HUES6 (cell line): ENCODE results near the gene DCLK2.

ENCODE experiments used
- H3K27ac ChIP-seq: 2 replicates; pipeline ENCODE4 v1.7.0; 2013; ENCODE audit warnings: low read depth, mild to moderate bottlenecking, low read length, inconsistent platforms
- H3K27me3 ChIP-seq: 2 replicates; pipeline ENCODE4 v1.6.1; 2013; ENCODE audit warnings: low read length; ENCODE audit not compliant: control insufficient read depth, insufficient read depth
- H3K36me3 ChIP-seq: 2 replicates; pipeline ENCODE4 v1.6.1; 2013; ENCODE audit warnings: low read length; ENCODE audit not compliant: control insufficient read depth, insufficient read depth
- H3K4me1 ChIP-seq: 2 replicates; pipeline ENCODE4 v1.6.1; 2013; ENCODE audit warnings: low read length; ENCODE audit not compliant: control insufficient read depth, insufficient read depth
- H3K4me3 ChIP-seq: 2 replicates; pipeline ENCODE4 v1.5.1; 2013; ENCODE audit warnings: low read depth, low read length
- H3K9ac ChIP-seq: one replicate; pipeline ENCODE4 v1.6.1; 2013; ENCODE audit warnings: mild to moderate bottlenecking, low read length
- H3K9me3 ChIP-seq: 2 replicates; pipeline ENCODE4 v1.6.1; 2013; ENCODE audit warnings: low read depth, low read length; ENCODE audit not compliant: control insufficient read depth, insufficient read depth

Gene DCLK2

DNA sequence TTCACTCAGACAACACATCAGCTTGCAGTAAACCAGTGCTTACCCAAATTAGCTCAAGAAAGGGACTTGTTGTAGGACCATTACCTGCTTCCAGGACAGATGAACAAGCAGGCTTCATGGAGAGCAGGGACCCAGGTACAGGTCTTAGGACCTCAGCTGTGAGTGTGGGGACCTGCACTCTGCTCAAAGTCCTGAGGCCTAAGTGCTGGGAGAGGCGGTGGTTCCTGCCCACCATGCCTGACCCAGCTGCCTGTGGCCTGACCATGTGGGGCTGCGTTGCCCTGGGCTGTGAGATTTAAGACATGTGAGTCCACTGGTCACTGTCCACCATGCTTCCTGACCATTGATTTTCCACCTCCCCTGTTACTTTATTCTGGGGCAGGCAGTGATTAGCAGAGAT lies 140.2 kb downstream of the DCLK2 start:
- no peaks in the 10 kb centered on the region for H3K9me3 ChIP-seq
- H3K27me3 ChIP-seq = no peaks in the 10 kb centered on the region

DNA sequence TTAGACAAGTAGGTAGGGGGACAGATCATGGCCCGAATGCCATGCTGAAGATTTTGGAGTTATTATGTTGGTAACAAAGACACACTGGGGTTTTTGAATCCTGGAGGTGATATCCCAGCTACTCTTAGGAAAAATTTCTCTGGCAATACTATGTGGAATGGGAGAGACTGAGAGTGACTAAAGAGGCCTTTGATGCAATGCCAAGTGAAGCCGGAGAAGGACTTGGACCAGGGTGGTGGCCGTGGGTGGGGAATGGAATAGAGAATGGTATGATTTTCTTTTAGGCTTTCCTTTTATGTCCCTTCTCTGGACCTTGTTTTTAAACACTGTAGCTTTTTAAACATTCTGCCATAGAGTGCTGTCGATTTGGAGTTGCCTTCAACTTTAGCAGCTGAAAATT lies 141.6 kb downstream of the DCLK2 start:
- no peaks in the 10 kb centered on the region for H3K36me3 ChIP-seq
- H3K9me3 ChIP-seq = no peaks in the 10 kb centered on the region
- peaks cover 18% of the 10 kb centered on the region for H3K4me1 ChIP-seq
- no peaks in the 10 kb centered on the region for H3K27me3 ChIP-seq
- H3K4me3 ChIP-seq = no peak overlapping the region
- no peak overlapping the region for H3K27ac ChIP-seq
- no peak overlapping the region for H3K9ac ChIP-seq

More for the DNA sequence above, 140.2 kb downstream of the DCLK2 start:
- Histone ChIP-seq H3K36me3 (no peaks in the 10 kb centered on the region), H3K4me3 (no peak overlapping the region), H3K9ac (no peak overlapping the region), H3K4me1 (peaks cover 15% of the 10 kb centered on the region), H3K27ac (no peak overlapping the region)

DNA sequence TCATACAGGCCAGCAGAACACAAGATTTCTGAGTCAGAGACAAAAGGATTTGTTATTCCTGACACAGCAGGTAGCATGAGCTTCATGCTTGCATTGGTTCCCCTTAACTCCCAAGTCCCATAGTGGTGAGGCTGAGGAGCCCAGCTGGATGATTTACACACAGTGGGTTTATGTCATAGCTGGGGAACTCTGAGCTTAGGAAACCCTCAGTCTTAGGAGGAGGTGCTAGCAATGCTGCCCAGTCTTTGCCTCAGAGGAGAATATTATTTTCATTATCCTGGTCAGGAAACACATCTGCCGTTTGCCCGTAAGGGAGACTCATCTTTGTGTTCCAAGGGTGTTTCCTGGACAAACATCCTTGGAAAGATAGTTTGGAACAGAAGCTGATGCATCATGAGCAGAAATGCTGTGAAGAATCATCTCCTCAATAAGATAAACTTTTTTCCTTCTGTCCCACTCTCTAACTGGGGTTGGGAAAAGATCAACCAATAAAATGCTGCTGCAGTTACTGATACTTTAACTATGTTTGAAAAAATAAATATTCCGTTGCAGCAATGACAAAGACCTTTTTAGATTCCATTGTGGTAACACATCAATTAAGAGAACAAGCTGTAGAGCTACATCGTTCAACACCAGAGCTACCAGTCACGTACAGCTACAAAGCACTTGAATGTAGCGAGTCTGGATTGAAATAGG lies 146.8 kb downstream of the DCLK2 start:
- Histone ChIP-seq H3K27me3 (no peaks in the 10 kb centered on the region), H3K4me1 (peaks cover 9% of the 10 kb centered on the region), H3K9ac (no peak overlapping the region), H3K9me3 (no peaks in the 10 kb centered on the region), H3K4me3 (no peak overlapping the region), H3K36me3 (no peaks in the 10 kb centered on the region), H3K27ac (no peak overlapping the region)

DNA sequence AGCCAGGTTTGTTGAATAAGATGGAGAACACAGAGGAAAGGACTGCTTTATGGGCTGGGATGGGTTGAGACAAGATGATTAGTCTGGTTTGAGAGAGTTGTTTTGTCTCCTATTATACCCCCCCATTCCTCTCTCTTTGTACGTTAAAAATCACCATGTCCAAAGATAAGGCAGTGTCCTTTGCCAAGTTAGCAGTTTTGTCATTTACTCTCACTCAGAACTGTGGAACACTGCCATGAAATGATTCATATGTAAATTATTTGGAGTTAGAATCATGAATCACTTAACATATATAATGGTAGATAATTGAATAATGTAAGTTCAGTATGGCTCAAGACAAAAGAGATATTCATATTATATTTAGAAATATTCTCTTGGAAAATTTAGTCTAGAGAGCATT lies 151.3 kb downstream of the DCLK2 start:
- no peaks in the 10 kb centered on the region for H3K36me3 ChIP-seq
- H3K27ac ChIP-seq = no peak overlapping the region
- no peaks in the 10 kb centered on the region for H3K9me3 ChIP-seq
- H3K9ac ChIP-seq = no peak overlapping the region
- H3K4me1 ChIP-seq = peaks cover 15% of the 10 kb centered on the region
- no peaks in the 10 kb centered on the region for H3K27me3 ChIP-seq
- H3K4me3 ChIP-seq = no peak overlapping the region

DNA sequence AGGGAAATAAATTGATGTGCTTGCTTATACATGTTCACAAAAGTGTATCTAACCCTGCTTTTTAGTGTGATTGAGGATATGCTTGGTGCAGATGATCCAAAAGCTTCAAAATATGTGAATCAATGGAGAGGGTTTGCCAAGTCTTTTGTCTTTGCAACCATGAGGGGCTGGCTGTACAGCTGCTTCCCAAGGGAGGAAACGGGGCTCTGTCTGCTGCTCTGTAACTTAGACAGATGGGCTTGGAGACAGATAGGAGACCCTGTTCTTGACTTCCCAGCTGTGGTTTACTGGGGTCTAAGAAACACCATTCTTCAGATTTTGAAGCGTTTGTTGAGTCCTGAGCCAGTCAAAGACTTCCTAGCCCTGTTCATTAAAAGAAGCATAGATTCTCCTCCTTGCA lies 152.3 kb downstream of the DCLK2 start:
- Histone ChIP-seq H3K36me3 (no peaks in the 10 kb centered on the region), H3K4me1 (peaks cover 8% of the 10 kb centered on the region; the same call in 1 of the 2 replicates), H3K4me3 (no peak overlapping the region), H3K27ac (no peak overlapping the region), H3K27me3 (no peaks in the 10 kb centered on the region), H3K9ac (no peak overlapping the region), H3K9me3 (no peaks in the 10 kb centered on the region)

DNA sequence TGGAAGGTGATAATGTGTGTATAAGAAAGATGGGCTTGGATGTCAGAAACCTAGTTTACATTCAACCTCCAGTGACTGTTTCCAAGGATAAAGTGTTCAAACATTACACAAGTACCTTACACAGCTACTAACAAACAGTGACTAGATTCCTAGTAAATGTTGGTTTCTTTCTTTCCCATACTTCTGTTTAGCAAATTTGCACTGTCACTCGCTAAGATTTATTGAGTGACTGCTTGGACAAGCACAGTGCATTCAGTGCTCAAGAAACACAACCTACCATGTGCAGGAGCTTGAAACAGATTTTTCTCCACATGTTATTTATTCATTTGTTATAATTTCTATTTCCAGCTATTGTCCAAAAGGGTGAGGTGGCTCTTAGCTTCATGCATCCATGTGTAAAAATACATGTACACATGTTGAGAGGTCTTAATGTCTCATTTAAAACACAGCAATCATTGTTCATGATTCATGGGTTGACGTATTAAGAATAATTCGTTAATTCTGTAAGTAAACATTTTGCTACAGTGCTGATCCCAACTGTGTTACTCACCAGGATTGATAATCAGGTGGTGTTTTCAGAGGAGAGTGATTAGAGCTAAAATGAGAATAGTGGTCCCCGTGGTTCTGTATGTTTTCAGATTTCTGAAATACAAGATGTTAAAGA lies 153.0 kb downstream of the DCLK2 start:
- Histone ChIP-seq H3K27me3 (no peaks in the 10 kb centered on the region), H3K9me3 (no peaks in the 10 kb centered on the region), H3K27ac (no peak overlapping the region), H3K36me3 (no peaks in the 10 kb centered on the region), H3K4me1 (peaks cover 12% of the 10 kb centered on the region; the same call in 1 of the 2 replicates), H3K9ac (no peak overlapping the region), H3K4me3 (no peak overlapping the region)

DNA sequence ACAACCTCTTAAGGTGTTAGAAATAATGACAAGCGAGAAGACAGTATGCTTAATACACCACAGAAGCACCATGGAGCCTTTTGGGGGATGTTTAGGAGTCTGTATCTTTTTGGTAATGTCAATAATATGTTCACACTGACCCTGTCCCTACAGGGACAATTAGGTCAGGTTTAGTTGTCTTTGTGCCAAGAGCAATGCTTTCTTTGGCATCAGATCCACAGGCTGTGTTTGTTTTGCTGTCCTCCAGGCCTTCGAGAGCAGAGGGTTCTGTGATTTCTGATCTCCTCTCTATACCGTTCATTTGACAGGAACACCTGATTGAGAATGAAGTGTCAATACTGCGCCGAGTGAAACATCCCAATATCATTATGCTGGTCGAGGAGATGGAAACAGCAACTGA lies 153.8 kb downstream of the DCLK2 start:
- Histone ChIP-seq H3K27me3 (no peaks in the 10 kb centered on the region), H3K36me3 (no peaks in the 10 kb centered on the region), H3K27ac (no peak overlapping the region), H3K4me1 (peaks cover 14% of the 10 kb centered on the region; the same call in 1 of the 2 replicates), H3K9me3 (no peaks in the 10 kb centered on the region), H3K4me3 (no peak overlapping the region), H3K9ac (no peak overlapping the region)

DNA sequence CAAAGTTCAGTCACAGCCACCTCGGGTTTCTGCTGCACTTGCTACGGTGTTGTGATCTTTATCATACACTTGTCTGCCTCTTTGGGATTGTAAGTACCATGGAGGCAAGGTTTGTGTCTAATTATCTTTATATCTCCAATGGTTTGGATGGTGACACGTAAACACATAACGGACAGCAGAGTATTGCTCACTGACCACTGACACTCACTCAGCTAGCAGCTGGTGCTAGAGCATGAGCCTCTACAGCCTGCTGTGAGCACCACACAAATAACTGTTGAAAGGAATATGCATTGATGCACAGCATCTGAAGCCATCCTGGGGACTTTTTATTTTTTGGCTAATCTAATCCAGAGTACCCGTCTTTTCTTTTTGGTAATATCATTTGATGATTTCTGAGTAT lies 156.0 kb downstream of the DCLK2 start:
- Histone ChIP-seq H3K27me3 (no peaks in the 10 kb centered on the region), H3K9me3 (no peaks in the 10 kb centered on the region), H3K4me3 (no peak overlapping the region)

DNA sequence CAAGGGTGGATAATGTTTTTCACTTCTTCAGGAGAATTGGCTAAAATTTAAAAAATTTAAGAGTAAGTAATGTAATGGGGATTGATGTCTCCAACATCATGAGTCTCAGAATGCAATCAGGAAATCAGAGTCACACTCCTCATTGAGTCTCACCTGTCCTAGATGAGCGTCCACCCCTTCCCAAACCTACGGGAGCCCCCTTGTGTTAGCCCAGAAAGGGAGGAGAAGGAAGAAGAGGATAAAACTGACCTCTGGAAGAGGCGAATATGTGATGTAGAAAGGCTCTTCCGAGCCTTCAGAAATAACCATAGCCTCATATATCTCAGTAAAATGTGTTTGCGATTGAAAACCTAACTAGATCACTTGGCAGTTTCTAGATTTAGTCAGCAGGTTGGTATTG lies 157.1 kb downstream of the DCLK2 start:
- Histone ChIP-seq H3K9ac (no peak overlapping the region), H3K36me3 (no peaks in the 10 kb centered on the region), H3K4me1 (peaks cover 9% of the 10 kb centered on the region), H3K9me3 (no peaks in the 10 kb centered on the region), H3K4me3 (no peak overlapping the region), H3K27me3 (no peaks in the 10 kb centered on the region), H3K27ac (no peak overlapping the region)

More for the DNA sequence above, 156.0 kb downstream of the DCLK2 start:
- Histone ChIP-seq H3K9ac (no peak overlapping the region), H3K27ac (no peak overlapping the region), H3K36me3 (no peaks in the 10 kb centered on the region), H3K4me1 (peaks cover 14% of the 10 kb centered on the region)

DNA sequence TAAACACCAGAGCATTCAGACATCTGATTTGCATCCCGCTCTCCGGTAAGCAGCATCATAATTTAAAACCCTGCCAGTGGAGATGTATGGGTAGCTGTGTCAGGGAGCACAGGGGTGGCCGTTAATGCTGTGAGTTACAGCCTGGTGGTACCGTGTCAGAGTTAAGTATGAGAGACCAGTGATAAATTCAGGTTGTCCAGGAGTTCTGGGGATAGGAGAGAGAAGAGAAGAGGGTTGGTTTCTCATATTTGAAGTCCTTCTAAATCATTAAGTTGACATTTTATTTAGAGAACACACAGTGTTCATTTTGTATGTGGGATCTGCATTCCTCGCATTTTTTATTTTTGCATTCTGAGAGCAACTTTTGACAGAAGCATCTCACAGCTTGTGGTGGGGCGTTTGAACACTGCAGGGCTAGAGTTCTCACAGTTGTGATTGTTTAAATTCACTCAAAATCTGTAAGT lies 157.6 kb downstream of the DCLK2 start:
- H3K4me1 ChIP-seq = peaks cover 6% of the 10 kb centered on the region
- no peaks in the 10 kb centered on the region for H3K27me3 ChIP-seq
- no peaks in the 10 kb centered on the region for H3K9me3 ChIP-seq
- H3K27ac ChIP-seq = no peak overlapping the region
- no peak overlapping the region for H3K4me3 ChIP-seq
- H3K9ac ChIP-seq = no peak overlapping the region
- H3K36me3 ChIP-seq = no peaks in the 10 kb centered on the region

DNA sequence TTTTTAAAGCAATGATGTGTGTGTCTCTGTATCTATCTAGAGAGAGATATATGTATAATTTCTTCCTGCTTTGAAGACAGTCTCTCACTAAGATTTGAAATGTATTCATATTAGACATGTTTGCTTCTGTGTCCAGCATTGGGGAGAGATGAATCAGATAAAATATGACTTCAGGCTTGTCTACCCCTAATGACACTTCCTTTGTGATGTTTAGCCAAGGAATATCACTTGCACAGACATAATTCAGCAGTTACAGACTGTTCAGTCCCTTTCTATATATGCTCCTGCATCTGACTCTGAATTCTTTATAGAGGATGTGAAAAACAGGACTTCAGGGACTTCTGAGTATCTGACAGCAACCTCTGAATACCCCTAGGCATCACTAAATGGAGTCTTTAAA lies 158.4 kb downstream of the DCLK2 start:
- Histone ChIP-seq H3K27me3 (no peaks in the 10 kb centered on the region), H3K9me3 (no peaks in the 10 kb centered on the region), H3K4me3 (no peak overlapping the region), H3K9ac (no peak overlapping the region), H3K4me1 (peaks cover 6% of the 10 kb centered on the region), H3K27ac (no peak overlapping the region), H3K36me3 (no peaks in the 10 kb centered on the region)
